H9 (cell line): ENCODE results near the gene INTS4. TPM values are rescaled to one million over a fixed set of nuclear protein-coding genes. Genes with fewer than 3 reads are reported as not detected.
"Not testable (repeated sequence)": the region's sequence is repeated elsewhere in the genome, so short reads cannot be mapped to it uniquely, and the experiment has no call there.

Experiments
- DNase-seq: peaks from one replicate; pipeline ENCODE4 v3.0.0-alpha.2; 2017
- H2AFZ ChIP-seq: one replicate; pipeline ENCODE4 v1.6.1; 2013; ENCODE audit warnings: mild to moderate bottlenecking, low read length, control low read depth, moderate library complexity
- H2AK5ac ChIP-seq: 2 replicates; pipeline ENCODE4 v1.6.1; 2013; ENCODE audit warnings: low read length, control low read depth, mixed read lengths; ENCODE audit not compliant: insufficient read length
- H2BK120ac ChIP-seq: one replicate; pipeline ENCODE4 v1.6.1; 2013; ENCODE audit warnings: low read depth, mild to moderate bottlenecking, low read length, control low read depth, inconsistent platforms; ENCODE audit not compliant: poor library complexity, severe bottlenecking
- H2BK12ac ChIP-seq: 2 replicates; pipeline ENCODE4 v1.6.1; 2013; ENCODE audit warnings: low read length, control low read depth, mixed read lengths, low read depth; ENCODE audit not compliant: insufficient read length
- H2BK15ac ChIP-seq: 2 replicates; pipeline ENCODE4 v1.6.1; 2013; ENCODE audit warnings: low read depth, low read length, control low read depth
- H2BK20ac ChIP-seq: one replicate; pipeline ENCODE4 v1.6.1; 2013; ENCODE audit warnings: low read depth, mild to moderate bottlenecking, low read length, control low read depth, inconsistent platforms; ENCODE audit not compliant: poor library complexity, severe bottlenecking
- H2BK5ac ChIP-seq: 2 replicates; pipeline ENCODE4 v1.6.1; 2013; ENCODE audit warnings: low read length, control low read depth, mixed read lengths; ENCODE audit not compliant: insufficient read length
- H3K14ac ChIP-seq: 2 replicates; pipeline ENCODE4 v1.6.1; 2013; ENCODE audit warnings: low read length, control low read depth; ENCODE audit not compliant: insufficient read depth
- H3K18ac ChIP-seq: 2 replicates; pipeline ENCODE4 v1.6.1; 2013; ENCODE audit warnings: low read depth, mild to moderate bottlenecking, mixed read lengths, low read length, control low read depth; ENCODE audit not compliant: insufficient read length
- H3K23ac ChIP-seq: 2 replicates; pipeline ENCODE4 v1.6.1; 2013; ENCODE audit warnings: low read length, control low read depth, mixed read lengths, low read depth; ENCODE audit not compliant: insufficient read length
- H3K23me2 ChIP-seq: 2 replicates; pipeline ENCODE4 v1.6.1; 2013; ENCODE audit warnings: low read depth, mild to moderate bottlenecking, mixed read lengths, low read length, control low read depth; ENCODE audit not compliant: insufficient read length, poor library complexity, severe bottlenecking
- H3K27ac ChIP-seq: 2 replicates; pipeline ENCODE4 v1.5.1; 2013; ENCODE audit warnings: low read length, control low read depth, mixed read lengths, low read depth; ENCODE audit not compliant: insufficient read length
- H3K27me3 ChIP-seq: 2 replicates; pipeline ENCODE4 v1.6.1; 2013; ENCODE audit warnings: low read length, control low read depth, inconsistent platforms; ENCODE audit not compliant: insufficient read depth
- H3K4ac ChIP-seq: 2 replicates; pipeline ENCODE4 v1.6.1; 2013; ENCODE audit warnings: low read depth, mild to moderate bottlenecking, control low read depth, inconsistent platforms, low read length, moderate library complexity
- H3K4me1 ChIP-seq: 2 replicates; pipeline ENCODE4 v1.6.1; 2013; ENCODE audit warnings: low read length, control low read depth, inconsistent platforms; ENCODE audit not compliant: insufficient read depth
- H3K4me2 ChIP-seq: 2 replicates; pipeline ENCODE4 v1.6.1; 2013; ENCODE audit warnings: low read length, control low read depth, mixed read lengths; ENCODE audit not compliant: insufficient read length, insufficient read depth
- H3K56ac ChIP-seq: 2 replicates; pipeline ENCODE4 v1.6.1; 2013; ENCODE audit warnings: low read depth, mild to moderate bottlenecking, mixed read lengths, low read length, control low read depth; ENCODE audit not compliant: insufficient read length
- H3K79me1 ChIP-seq: 2 replicates; pipeline ENCODE4 v1.6.1; 2013; ENCODE audit warnings: low read depth, mild to moderate bottlenecking, moderate library complexity, low read length, control low read depth, inconsistent platforms; ENCODE audit not compliant: insufficient read depth, poor library complexity, severe bottlenecking
- H3K79me2 ChIP-seq: 2 replicates; pipeline ENCODE4 v1.6.1; 2013; ENCODE audit warnings: low read length, control low read depth, inconsistent platforms; ENCODE audit not compliant: insufficient read depth
- H3K9ac ChIP-seq: 2 replicates; pipeline ENCODE4 v1.6.1; 2013; ENCODE audit warnings: low read length, control low read depth, mixed read lengths; ENCODE audit not compliant: insufficient read length; ENCODE audit errors: extremely low read depth
- H3K9me3 ChIP-seq: one replicate; pipeline ENCODE4 v1.6.1; 2013; ENCODE audit warnings: low read depth, low read length, inconsistent platforms; ENCODE audit not compliant: control insufficient read depth
- H3T11ph ChIP-seq: one replicate; pipeline ENCODE4 v1.6.1; 2013; ENCODE audit warnings: mild to moderate bottlenecking, low read length, control low read depth, inconsistent platforms
- H4K20me1 ChIP-seq: one replicate; pipeline ENCODE4 v1.6.1; 2013; ENCODE audit not compliant: control insufficient read depth, insufficient read length, insufficient read depth
- H4K5ac ChIP-seq: 2 replicates; pipeline ENCODE4 v1.6.1; 2013; ENCODE audit warnings: low read depth, mild to moderate bottlenecking, mixed read lengths, low read length, control low read depth; ENCODE audit not compliant: insufficient read length
- H4K8ac ChIP-seq: replicated peaks from 2 replicates; pipeline ENCODE4 v1.6.1; 2013; ENCODE audit warnings: low read length, control low read depth, mixed read lengths, low read depth; ENCODE audit not compliant: insufficient read length
- H4K91ac ChIP-seq: 2 replicates; pipeline ENCODE4 v1.6.1; 2013; ENCODE audit warnings: low read depth, mild to moderate bottlenecking, moderate library complexity, mixed read lengths, low read length, control low read depth; ENCODE audit not compliant: insufficient read length
- H3K27ac Mint-ChIP-seq, 3 experiments: 2 replicates in 2 of 3; 3 replicates in 1 of 3; pipeline ENCODE4 v1.8.0; 2020 to 2021; ENCODE audit warnings: mixed read lengths in 3 of 3, mild to moderate bottlenecking in 1 of 3, moderate library complexity in 1 of 3
- H3K27me3 Mint-ChIP-seq: 2 replicates; pipeline ENCODE4 v1.8.0; 2021; ENCODE audit warnings: low read depth, mild to moderate bottlenecking, moderate library complexity, mixed read lengths
- H3K36me3 Mint-ChIP-seq, 3 experiments: 2 replicates in 2 of 3; 3 replicates in 1 of 3; pipeline ENCODE4 v1.8.0; 2020 to 2021; ENCODE audit warnings: low read depth in 3 of 3, mixed read lengths in 3 of 3; ENCODE audit not compliant: insufficient read depth in 1 of 3
- H3K4me1 Mint-ChIP-seq, 2 experiments: 2 replicates each; pipeline ENCODE4 v1.8.0; 2020; ENCODE audit warnings: mixed read lengths in 2 of 2
- H3K4me3 Mint-ChIP-seq, 2 experiments: 2 replicates in 1 of 2; 3 replicates in 1 of 2; pipeline ENCODE4 v1.8.0; 2020 to 2021; ENCODE audit warnings: mild to moderate bottlenecking in 2 of 2, mixed read lengths in 2 of 2, moderate library complexity in 1 of 2
- H3K9me3 Mint-ChIP-seq, 2 experiments: 2 replicates in 1 of 2; 3 replicates in 1 of 2; pipeline ENCODE4 v1.8.0; 2020; ENCODE audit warnings: mild to moderate bottlenecking in 2 of 2, mixed read lengths in 2 of 2, moderate library complexity in 1 of 2
- WGBS: extraction: QIAGEN DNeasy Blood & Tissue Kit; methylation state at CpG from one replicate; pipeline ENCODE4 v1.1.7; 2013; ENCODE audit warnings: missing lambda C conversion rate, low lambda C conversion rate, mixed read lengths; ENCODE audit not compliant: insufficient read length; ENCODE audit errors: extremely low coverage; 5-methylcytosine and 5-hydroxymethylcytosine counted together
- total RNA-seq: library from RNA; stranded (reverse); gene quantifications from 2 replicates; pipeline ENCODE4 v1.2.1, GENCODE V29; 2021
- TF ChIP-seq, protein P1 (sequence below): fragments of 200-600 bp; sonication (generic); conservative IDR thresholded peaks from 3 replicates; pipeline ENCODE4 v1.8.0; 2021; ENCODE audit warnings: antibody characterized with exemption, mild to moderate bottlenecking

Gene INTS4
- total RNA-seq, 1 experiment from 2014 or later, result 38.6 TPM

GRCh38 chr11:77865805-77866204 lies 128.7 kb downstream of the INTS4 start:
- H4K20me1 ChIP-seq, result no peaks in the 10 kb centered on the region
- no CpG with 5 or more reads among the region's 1 CpG for WGBS
- H3K4ac ChIP-seq, result no peak overlapping the region
- H3K4me2 ChIP-seq, result no peak overlapping the region
- H3K4me1 Mint-ChIP-seq, result no peaks in the 10 kb centered on the region; a peak in 1 of 4 replicates
- H3K79me1 ChIP-seq, result no peaks in the 10 kb centered on the region
- no peak overlapping the region for H2BK120ac ChIP-seq
- H2BK12ac ChIP-seq, result no peak overlapping the region
- H4K8ac ChIP-seq, result no peak overlapping the region
- H2AFZ ChIP-seq, result no peak overlapping the region
- H2AK5ac ChIP-seq, result no peak overlapping the region
- no peak overlapping the region for H2BK5ac ChIP-seq
- no peak overlapping the region for H2BK15ac ChIP-seq
- H3K4me3 Mint-ChIP-seq, result no peak overlapping the region
- H3K36me3 Mint-ChIP-seq, result peaks cover 5 to 11% (median 7%) of the 10 kb centered on the region in 3 experiments; a peak in 5 of 7 replicates
- no peaks in the 10 kb centered on the region for H3K23me2 ChIP-seq
- H3T11ph ChIP-seq, result no peak overlapping the region
- no peaks in the 10 kb centered on the region for H3K4me1 ChIP-seq
- H3K27me3 Mint-ChIP-seq, result no peaks in the 10 kb centered on the region
- H3K27ac ChIP-seq, result no peak overlapping the region
- DNase-seq, result no peak
- no peaks in the 10 kb centered on the region for H3K9me3 ChIP-seq
- H3K9me3 Mint-ChIP-seq, result no peaks in the 10 kb centered on the region
- H3K14ac ChIP-seq, result no peak overlapping the region
- TF ChIP-seq, protein P1, sequence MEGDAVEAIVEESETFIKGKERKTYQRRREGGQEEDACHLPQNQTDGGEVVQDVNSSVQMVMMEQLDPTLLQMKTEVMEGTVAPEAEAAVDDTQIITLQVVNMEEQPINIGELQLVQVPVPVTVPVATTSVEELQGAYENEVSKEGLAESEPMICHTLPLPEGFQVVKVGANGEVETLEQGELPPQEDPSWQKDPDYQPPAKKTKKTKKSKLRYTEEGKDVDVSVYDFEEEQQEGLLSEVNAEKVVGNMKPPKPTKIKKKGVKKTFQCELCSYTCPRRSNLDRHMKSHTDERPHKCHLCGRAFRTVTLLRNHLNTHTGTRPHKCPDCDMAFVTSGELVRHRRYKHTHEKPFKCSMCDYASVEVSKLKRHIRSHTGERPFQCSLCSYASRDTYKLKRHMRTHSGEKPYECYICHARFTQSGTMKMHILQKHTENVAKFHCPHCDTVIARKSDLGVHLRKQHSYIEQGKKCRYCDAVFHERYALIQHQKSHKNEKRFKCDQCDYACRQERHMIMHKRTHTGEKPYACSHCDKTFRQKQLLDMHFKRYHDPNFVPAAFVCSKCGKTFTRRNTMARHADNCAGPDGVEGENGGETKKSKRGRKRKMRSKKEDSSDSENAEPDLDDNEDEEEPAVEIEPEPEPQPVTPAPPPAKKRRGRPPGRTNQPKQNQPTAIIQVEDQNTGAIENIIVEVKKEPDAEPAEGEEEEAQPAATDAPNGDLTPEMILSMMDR, result no peak
- no peak overlapping the region for H2BK20ac ChIP-seq
- no peak overlapping the region for H3K27ac Mint-ChIP-seq
- H4K91ac ChIP-seq, result no peak overlapping the region
- H3K79me2 ChIP-seq, result no peaks in the 10 kb centered on the region
- no peak overlapping the region for H3K23ac ChIP-seq
- H3K56ac ChIP-seq, result no peak overlapping the region
- no peak overlapping the region for H3K18ac ChIP-seq
- H4K5ac ChIP-seq, result no peak overlapping the region
- H3K9ac ChIP-seq, result no peak overlapping the region
- no peaks in the 10 kb centered on the region for H3K27me3 ChIP-seq

GRCh38 chr11:77861444-77861843 lies 133.0 kb downstream of the INTS4 start:
- H4K5ac ChIP-seq, H3K4me2 ChIP-seq, H3K4me3 Mint-ChIP-seq, H3K9me3 ChIP-seq, H4K20me1 ChIP-seq, H3K56ac ChIP-seq, H3K9ac ChIP-seq, H3K27me3 ChIP-seq, H3K4me1 Mint-ChIP-seq, H4K8ac ChIP-seq, H2BK12ac ChIP-seq, H3K14ac ChIP-seq, H2BK5ac ChIP-seq, H3K79me2 ChIP-seq, H2BK120ac ChIP-seq, H3K27me3 Mint-ChIP-seq, H3K27ac Mint-ChIP-seq, H3K23ac ChIP-seq, H2BK15ac ChIP-seq, H3K27ac ChIP-seq, H4K91ac ChIP-seq, H3K18ac ChIP-seq, H2BK20ac ChIP-seq, DNase-seq, H3T11ph ChIP-seq, H3K79me1 ChIP-seq, H2AFZ ChIP-seq, H3K4me1 ChIP-seq, H2AK5ac ChIP-seq, H3K23me2 ChIP-seq, H3K9me3 Mint-ChIP-seq, H3K4ac ChIP-seq: not testable (repeated sequence)
- WGBS, result no CpG with 5 or more reads among the region's 10 CpGs
- H3K36me3 Mint-ChIP-seq, result peaks cover 11 to 13% (median 12%) of the 10 kb centered on the region in 3 experiments
